ENCODE data around the gene EIF4A2. TPM values are rescaled to one million over a fixed set of nuclear protein-coding genes. Genes with fewer than 3 reads are reported as not detected.

Gene EIF4A2
- total and polyA plus RNA-seq, 10 of the 15 experiments (the other 5 are each of a cell fraction or from before 2014, with no cell fraction given) = 154 to 680 (median 259) TPM

DNA sequence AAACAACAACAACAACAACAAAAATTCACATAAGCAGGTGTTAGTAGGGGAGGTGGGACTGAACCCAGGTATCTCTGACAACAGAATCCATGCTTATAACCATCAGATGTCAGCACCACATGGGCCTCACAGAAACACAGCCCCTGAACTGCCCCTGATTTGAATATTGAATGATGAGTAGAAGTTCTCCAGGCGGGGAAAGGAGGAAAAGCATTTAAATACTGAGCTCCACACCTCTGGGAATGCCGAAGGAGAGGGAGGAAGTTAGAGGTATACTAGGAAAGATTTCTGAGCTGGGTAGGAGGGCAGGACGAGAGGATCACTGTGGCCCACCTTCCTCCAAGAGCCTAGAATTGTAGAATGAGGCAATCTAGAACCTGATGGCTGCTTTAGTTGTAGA, 31.9 kb upstream of the EIF4A2 start:
- SMC1A ChIA-PET (ENCODE audit: uncharacterized antibody, unreplicated experiment) = no interaction called here
- Histone ChIP-seq H2AFZ (ENCODE audit: control insufficient read depth, low read depth, low read length) (no peak overlapping the region), H3K9me3 (replicated peaks; ENCODE audit: control insufficient read depth, insufficient read depth, low read length) (no peaks in the 10 kb centered on the region), H3K36me3 (ENCODE audit: control insufficient read depth in 2 of 2, insufficient read depth in 2 of 2, low read length in 1 of 2) (no peaks in the 10 kb centered on the region), H3K4me2 (ENCODE audit: control insufficient read depth, insufficient read depth) (no peak overlapping the region), H3K9ac (ENCODE audit: control insufficient read depth, insufficient read depth, low read length) (no peak overlapping the region), H3K27ac (ENCODE audit: control insufficient read depth, insufficient read depth) (no peak overlapping the region), H4K20me1 (ENCODE audit: control insufficient read depth, insufficient read depth) (no peaks in the 10 kb centered on the region), H3K4me3 (no peak overlapping the region), H3K27me3 (replicated peaks in 1 of 2; ENCODE audit: control insufficient read depth in 2 of 2, insufficient read depth in 2 of 2, low read length in 1 of 2) (no peaks in the 10 kb centered on the region), H3K79me2 (ENCODE audit: control insufficient read depth, insufficient read depth, low read length) (no peaks in the 10 kb centered on the region), H3K4me1 (ENCODE audit: control insufficient read depth, insufficient read depth, low read length) (no peaks in the 10 kb centered on the region)
- in situ Hi-C loops (cut with MboI) = no loop called here
- RAD21 ChIA-PET (ENCODE audit: unreplicated experiment) = no interaction called here
- intact Hi-C loops (cut with micrococcal nuclease; ENCODE audit: unreplicated experiment) = no loop called here
- no peak for FAIRE-seq
- TF ChIP-seq MYC (IDR thresholded peaks at IDR 0.05; ENCODE audit: insufficient read depth, insufficient read length, insufficient replicate concordance, low read length, severe bottlenecking) (no peak), ZNF274 (IDR thresholded peaks at IDR 0.05; ENCODE audit: insufficient read depth, insufficient read length) (no peak), POLR2A (IDR thresholded peaks at IDR 0.05; ENCODE audit: low read depth, low read length) (no peak), KLF5 (IDR thresholded peaks at IDR 0.05; ENCODE audit: partially characterized antibody) (no peak), FOS (IDR thresholded peaks at IDR 0.05; ENCODE audit: borderline replicate concordance, extremely low read depth, insufficient read length) (no peak)
- TF ChIP-seq, protein P1, sequence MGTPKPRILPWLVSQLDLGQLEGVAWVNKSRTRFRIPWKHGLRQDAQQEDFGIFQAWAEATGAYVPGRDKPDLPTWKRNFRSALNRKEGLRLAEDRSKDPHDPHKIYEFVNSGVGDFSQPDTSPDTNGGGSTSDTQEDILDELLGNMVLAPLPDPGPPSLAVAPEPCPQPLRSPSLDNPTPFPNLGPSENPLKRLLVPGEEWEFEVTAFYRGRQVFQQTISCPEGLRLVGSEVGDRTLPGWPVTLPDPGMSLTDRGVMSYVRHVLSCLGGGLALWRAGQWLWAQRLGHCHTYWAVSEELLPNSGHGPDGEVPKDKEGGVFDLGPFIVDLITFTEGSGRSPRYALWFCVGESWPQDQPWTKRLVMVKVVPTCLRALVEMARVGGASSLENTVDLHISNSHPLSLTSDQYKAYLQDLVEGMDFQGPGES (IDR thresholded peaks at IDR 0.05) = no peak
- TF ChIP-seq, protein P2, sequence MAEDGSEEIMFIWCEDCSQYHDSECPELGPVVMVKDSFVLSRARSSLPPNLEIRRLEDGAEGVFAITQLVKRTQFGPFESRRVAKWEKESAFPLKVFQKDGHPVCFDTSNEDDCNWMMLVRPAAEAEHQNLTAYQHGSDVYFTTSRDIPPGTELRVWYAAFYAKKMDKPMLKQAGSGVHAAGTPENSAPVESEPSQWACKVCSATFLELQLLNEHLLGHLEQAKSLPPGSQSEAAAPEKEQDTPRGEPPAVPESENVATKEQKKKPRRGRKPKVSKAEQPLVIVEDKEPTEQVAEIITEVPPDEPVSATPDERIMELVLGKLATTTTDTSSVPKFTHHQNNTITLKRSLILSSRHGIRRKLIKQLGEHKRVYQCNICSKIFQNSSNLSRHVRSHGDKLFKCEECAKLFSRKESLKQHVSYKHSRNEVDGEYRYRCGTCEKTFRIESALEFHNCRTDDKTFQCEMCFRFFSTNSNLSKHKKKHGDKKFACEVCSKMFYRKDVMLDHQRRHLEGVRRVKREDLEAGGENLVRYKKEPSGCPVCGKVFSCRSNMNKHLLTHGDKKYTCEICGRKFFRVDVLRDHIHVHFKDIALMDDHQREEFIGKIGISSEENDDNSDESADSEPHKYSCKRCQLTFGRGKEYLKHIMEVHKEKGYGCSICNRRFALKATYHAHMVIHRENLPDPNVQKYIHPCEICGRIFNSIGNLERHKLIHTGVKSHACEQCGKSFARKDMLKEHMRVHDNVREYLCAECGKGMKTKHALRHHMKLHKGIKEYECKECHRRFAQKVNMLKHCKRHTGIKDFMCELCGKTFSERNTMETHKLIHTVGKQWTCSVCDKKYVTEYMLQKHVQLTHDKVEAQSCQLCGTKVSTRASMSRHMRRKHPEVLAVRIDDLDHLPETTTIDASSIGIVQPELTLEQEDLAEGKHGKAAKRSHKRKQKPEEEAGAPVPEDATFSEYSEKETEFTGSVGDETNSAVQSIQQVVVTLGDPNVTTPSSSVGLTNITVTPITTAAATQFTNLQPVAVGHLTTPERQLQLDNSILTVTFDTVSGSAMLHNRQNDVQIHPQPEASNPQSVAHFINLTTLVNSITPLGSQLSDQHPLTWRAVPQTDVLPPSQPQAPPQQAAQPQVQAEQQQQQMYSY (CRISPR knock-in tag; IDR thresholded peaks at IDR 0.05) = no peak
- CTCF ChIA-PET = interaction anchor here (2.0 kb wide), 1 partner anchor 135 kb away, joined by 10 read pairs; no protein-coding TSS in a partner anchor
- no TSS peak for BruUV-seq (replicated peaks)
- POLR2A ChIA-PET = no interaction called here
- no peak for ATAC-seq
- DNase-seq (ENCODE audit: low read depth, low spot score) = no peak
- 40% methylated on average over 3 of the region's 3 CpGs for WGBS (ENCODE audit: insufficient coverage, insufficient replicate concordance, low lambda C conversion rate, missing lambda C conversion rate)

Data from GM12878 (cell line).